Caco-2 (cell line): ENCODE data around the gene SBNO2. TPM values are rescaled to one million over a fixed set of nuclear protein-coding genes. Genes with fewer than 3 reads are reported as not detected.
A peak's percentile ranks its signal among the peaks of the same experiment; 100 is the strongest.
"Not testable (repeated sequence)": the region's sequence is repeated elsewhere in the genome, so short reads cannot be mapped to it uniquely, and the experiment has no call there.

ENCODE experiments used
- BruUV-seq: library from RNA; stranded (reverse); fragments of 400-500 nt; replicated peaks from 2 replicates; lab custom pipeline; 2021; lab: Mats Ljungman, UMichigan
- CTCF ChIA-PET: fragments of 300-600 bp; sonication (Branson Sonifier 250); formaldehyde crosslinking; loops from one replicate; lab custom pipeline; 2022; ENCODE audit warnings: antibody characterized with exemption; lab: Charles Lee
- POLR2A ChIA-PET: fragments of 300-600 bp; sonication (Branson Sonifier 250); formaldehyde crosslinking; loops from one replicate; lab custom pipeline; 2022; ENCODE audit warnings: antibody characterized with exemption; lab: Charles Lee
- DNase-seq, 2 experiments: peaks; one replicate each; pipeline versions ENCODE4 v3.0.0 to v3.0.0-alpha.2; 2020 to 2022
- H3K27me3 ChIP-seq: replicated peaks from 2 replicates; pipeline ENCODE4 v1.6.0; 2011; ENCODE audit warnings: low read length; ENCODE audit not compliant: control insufficient read depth, insufficient read depth
- H3K36me3 ChIP-seq: 2 replicates; pipeline ENCODE4 v1.5.1; 2011; ENCODE audit warnings: low read length; ENCODE audit not compliant: control insufficient read depth, insufficient read depth
- H3K4me1 ChIP-seq: fragments of 250-450 bp; sonication (Bioruptor Pico); 2 replicates; pipeline ENCODE4 v1.5.1; 2020; ENCODE audit warnings: mild to moderate bottlenecking
- H3K4me3 ChIP-seq: 2 replicates; pipeline ENCODE4 v1.5.1; 2011; ENCODE audit warnings: low read depth, mild to moderate bottlenecking, control low read depth, low read length
- H3K9me3 ChIP-seq: fragments of 250-450 bp; sonication (Bioruptor Pico); 2 replicates; pipeline ENCODE4 v1.5.1; 2020; ENCODE audit warnings: mild to moderate bottlenecking, moderate library complexity
- H3K27ac Mint-ChIP-seq: one replicate; pipeline ENCODE4 v1.8.0; 2022; ENCODE audit warnings: mixed read lengths; ENCODE audit not compliant: unreplicated experiment
- H3K27me3 Mint-ChIP-seq: one replicate; pipeline ENCODE4 v1.8.0; 2022; ENCODE audit warnings: mixed read lengths; ENCODE audit not compliant: insufficient read depth, unreplicated experiment
- H3K36me3 Mint-ChIP-seq: one replicate; pipeline ENCODE4 v1.8.0; 2022; ENCODE audit warnings: mild to moderate bottlenecking, mixed read lengths; ENCODE audit not compliant: insufficient read depth, unreplicated experiment
- H3K4me1 Mint-ChIP-seq: one replicate; pipeline ENCODE4 v1.8.0; 2022; ENCODE audit warnings: low read depth, mixed read lengths; ENCODE audit not compliant: unreplicated experiment
- H3K4me3 Mint-ChIP-seq: one replicate; pipeline ENCODE4 v1.8.0; 2022; ENCODE audit warnings: mild to moderate bottlenecking, moderate library complexity, mixed read lengths; ENCODE audit not compliant: unreplicated experiment
- H3K9me3 Mint-ChIP-seq: one replicate; pipeline ENCODE4 v1.8.0; 2022; ENCODE audit warnings: mixed read lengths; ENCODE audit not compliant: unreplicated experiment
- CTCF ChIP-seq, 2 experiments: fragments of 200-600 bp in 1 of 2; IDR thresholded peaks; 1 replicate in 1 of 2; 2 replicates in 1 of 2; pipeline versions ENCODE4 v1.5.1 to v1.8.0; 2011 to 2022; ENCODE audit warnings: antibody characterized with exemption in 1 of 2, control low read depth in 1 of 2, inconsistent platforms in 1 of 2, low read depth in 1 of 2, low read length in 1 of 2, mild to moderate bottlenecking in 1 of 2, moderate library complexity in 1 of 2; ENCODE audit not compliant: insufficient read depth in 1 of 2, severe bottlenecking in 1 of 2, unreplicated experiment in 1 of 2
- intact Hi-C: fragments of 100-400 bp; cut with micrococcal nuclease; formaldehyde crosslinking; loops from one replicate; pipeline ENCODE4 v1.10.0; 2022; ENCODE audit not compliant: unreplicated experiment
- total RNA-seq: library from RNA; stranded (reverse); gene quantifications from 2 replicates; pipeline ENCODE4 v1.2.3, GENCODE V29; 2022

Gene SBNO2
- total RNA-seq, 1 experiment from 2014 or later = 41.2 TPM

- Mint-ChIP-seq H3K36me3 (peaks cover 34% of the 10 kb centered on the region), H3K4me1 (no peaks in the 10 kb centered on the region), H3K27ac (no peak overlapping the region), H3K4me3 (peak overlapping the region; percentile 75), H3K27me3 (no peaks in the 10 kb centered on the region), H3K9me3 (no peaks in the 10 kb centered on the region)
- DNase-seq = no peak
- ChIA-PET CTCF (no interaction called here), POLR2A (interaction anchor here (0.6 kb wide), 1 partner anchor 118 kb away, joined by 3 read pairs; no protein-coding TSS in a partner anchor)
- Histone ChIP-seq H3K27me3 (no peaks in the 10 kb centered on the region), H3K4me3 (no peak overlapping the region), H3K4me1 (peaks cover 6% of the 10 kb centered on the region; the same call in 1 of the 2 replicates), H3K36me3 (no peaks in the 10 kb centered on the region), H3K9me3 (no peaks in the 10 kb centered on the region)
- intact Hi-C loops = no loop called here
- no peak for TF ChIP-seq CTCF (IDR thresholded peaks at IDR 0.05; ENCODE audit: insufficient read depth in 1 of 2, low read depth in 1 of 2, low read length in 1 of 2, severe bottlenecking in 1 of 2, unreplicated experiment in 1 of 2)
- BruUV-seq = no TSS peak
These were observed 43.0 kb downstream of the SBNO2 start for GRCh38 chr19:1130771-1131717.

GRCh38 chr19:1129535-1129934 lies 44.5 kb downstream of the SBNO2 start:
- Mint-ChIP-seq H3K4me3 (no peak overlapping the region), H3K9me3 (no peaks in the 10 kb centered on the region), H3K27ac (no peak overlapping the region), H3K27me3 (no peaks in the 10 kb centered on the region), H3K4me1 (no peaks in the 10 kb centered on the region), H3K36me3 (peaks cover 40% of the 10 kb centered on the region)
- no peak for TF ChIP-seq CTCF (IDR thresholded peaks at IDR 0.05; ENCODE audit: insufficient read depth in 1 of 2, low read depth in 1 of 2, low read length in 1 of 2, severe bottlenecking in 1 of 2, unreplicated experiment in 1 of 2)
- no peak overlapping the region for H3K4me3 ChIP-seq
- no TSS peak for BruUV-seq
- no peak for DNase-seq
- no peaks in the 10 kb centered on the region for H3K36me3 ChIP-seq
- peaks cover 6% of the 10 kb centered on the region; the same call in 1 of the 2 replicates for H3K4me1 ChIP-seq
- H3K9me3 ChIP-seq = no peaks in the 10 kb centered on the region
- intact Hi-C loops = no loop called here
- ChIA-PET POLR2A (no interaction called here), CTCF (interaction anchor here (0.8 kb wide), 1 partner anchor 12 kb away, joined by 3 read pairs; no protein-coding TSS in a partner anchor)
- no peaks in the 10 kb centered on the region for H3K27me3 ChIP-seq

- H3K36me3 ChIP-seq, H3K27ac Mint-ChIP-seq, H3K4me1 ChIP-seq, H3K4me1 Mint-ChIP-seq, intact Hi-C loops, H3K27me3 ChIP-seq, DNase-seq, BruUV-seq, POLR2A ChIA-PET, H3K4me3 Mint-ChIP-seq, H3K9me3 Mint-ChIP-seq, H3K9me3 ChIP-seq, H3K4me3 ChIP-seq, H3K27me3 Mint-ChIP-seq: not testable (repeated sequence)
- H3K36me3 Mint-ChIP-seq = peaks cover 37% of the 10 kb centered on the region
- CTCF ChIA-PET = interaction anchor here (0.8 kb wide), 1 partner anchor 12 kb away, joined by 3 read pairs; no protein-coding TSS in a partner anchor
These were observed 45.0 kb downstream of the SBNO2 start for GRCh38 chr19:1129084-1129483.
